ENCODE results near the gene CBY1.
A peak's percentile ranks its signal among the peaks of the same experiment; 100 is the strongest.

Gene CBY1

GRCh38 chr22:38652859-38653258 is 3.6 kb upstream of the CBY1 start:
- DNase-seq = no peak

DNA sequence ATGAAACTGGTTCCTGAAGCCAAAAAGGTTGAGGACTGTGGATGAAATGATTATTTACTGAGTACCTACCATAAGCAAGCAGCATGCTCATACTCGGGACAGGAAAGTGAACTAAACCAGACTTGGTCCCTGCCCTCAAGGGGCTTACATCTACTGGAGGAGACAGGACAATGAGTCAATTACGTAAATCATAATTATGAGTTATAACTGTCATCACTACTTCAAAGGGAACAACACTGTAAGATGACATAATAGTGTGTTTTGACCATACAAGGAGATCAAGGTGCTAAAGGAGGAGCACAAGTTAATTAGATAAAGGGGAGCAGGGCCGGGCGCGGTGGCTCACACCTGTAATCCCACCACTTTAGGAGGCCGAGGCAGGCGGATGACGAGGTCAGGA is 2.7 kb upstream of the CBY1 start:
- no peak for DNase-seq

- no peak for DNase-seq
These were observed 751 bp upstream of the CBY1 start for GRCh38 chr22:38655519-38656255.

GRCh38 chr22:38657045-38657909 is 839 bp downstream of the CBY1 start:
- DNase-seq = peak in 1 of 4 experiments; percentile 5

GRCh38 chr22:38674888-38675287 is 18.4 kb downstream of the CBY1 start:
- DNase-seq = no peak

GRCh38 chr22:38675833-38676232 is 19.4 kb downstream of the CBY1 start:
- DNase-seq = no peak

GRCh38 chr22:38681582-38682335 is 25.3 kb downstream of the CBY1 start, which contains the start of gene TOMM22:
TSS of gene TOMM22 (plus strand) at chr22:38681957. CDS start at chr22:38681979, 22 bp downstream.
- peak; percentile 75 to 77 (median 76) for DNase-seq

- no peak for DNase-seq
These were observed 28.5 kb downstream of the CBY1 start for GRCh38 chr22:38684895-38685294.

- no peak for DNase-seq
These were observed 29.3 kb downstream of the CBY1 start for GRCh38 chr22:38685761-38686160.

GRCh38 chr22:38689651-38690050 is 33.2 kb downstream of the CBY1 start:
- no peak for DNase-seq

GRCh38 chr22:38694049-38694448 is 37.6 kb downstream of the CBY1 start:
- no peak for DNase-seq

GRCh38 chr22:38694940-38695339 is 38.5 kb downstream of the CBY1 start:
- no peak for DNase-seq

DNA sequence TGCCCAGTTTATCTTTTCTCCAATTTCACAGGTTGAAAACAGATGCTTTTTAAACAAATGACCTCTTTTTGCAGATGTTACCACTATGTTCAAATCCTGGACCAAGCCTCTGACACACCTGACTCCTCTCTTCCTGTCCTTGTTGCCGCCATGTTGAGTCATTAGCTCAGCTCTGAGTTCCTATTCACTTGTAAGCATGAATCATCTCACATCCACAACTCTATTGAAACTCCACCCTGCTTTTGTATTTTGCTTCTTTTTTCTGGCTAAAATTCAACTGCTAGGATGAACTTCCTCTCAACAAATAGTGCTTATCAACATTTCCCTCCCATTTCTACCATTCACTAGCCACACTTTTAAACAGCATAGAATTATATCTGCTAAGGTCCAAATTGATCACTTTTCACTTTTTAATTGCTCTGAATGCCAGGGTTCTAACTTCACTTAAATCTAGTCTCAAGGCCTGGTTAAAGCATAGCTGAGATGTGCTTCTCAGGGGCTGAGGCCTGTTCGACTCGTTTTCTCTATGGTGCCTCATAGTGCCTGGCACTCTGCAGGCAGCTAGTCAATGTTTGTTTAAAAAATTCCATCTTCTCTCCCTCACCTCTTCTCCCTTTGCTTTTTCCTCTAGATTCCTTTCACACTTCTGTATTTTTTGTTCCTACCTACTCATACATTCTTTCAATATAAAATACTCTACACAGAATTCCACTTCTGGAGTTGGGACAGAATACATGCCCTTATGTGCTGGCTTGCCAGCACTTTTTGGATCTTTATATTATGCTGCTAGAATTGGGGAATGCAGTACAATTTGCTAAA is 40.4 kb downstream of the CBY1 start:
- DNase-seq = peak in 1 of 4 experiments; percentile 4

DNA sequence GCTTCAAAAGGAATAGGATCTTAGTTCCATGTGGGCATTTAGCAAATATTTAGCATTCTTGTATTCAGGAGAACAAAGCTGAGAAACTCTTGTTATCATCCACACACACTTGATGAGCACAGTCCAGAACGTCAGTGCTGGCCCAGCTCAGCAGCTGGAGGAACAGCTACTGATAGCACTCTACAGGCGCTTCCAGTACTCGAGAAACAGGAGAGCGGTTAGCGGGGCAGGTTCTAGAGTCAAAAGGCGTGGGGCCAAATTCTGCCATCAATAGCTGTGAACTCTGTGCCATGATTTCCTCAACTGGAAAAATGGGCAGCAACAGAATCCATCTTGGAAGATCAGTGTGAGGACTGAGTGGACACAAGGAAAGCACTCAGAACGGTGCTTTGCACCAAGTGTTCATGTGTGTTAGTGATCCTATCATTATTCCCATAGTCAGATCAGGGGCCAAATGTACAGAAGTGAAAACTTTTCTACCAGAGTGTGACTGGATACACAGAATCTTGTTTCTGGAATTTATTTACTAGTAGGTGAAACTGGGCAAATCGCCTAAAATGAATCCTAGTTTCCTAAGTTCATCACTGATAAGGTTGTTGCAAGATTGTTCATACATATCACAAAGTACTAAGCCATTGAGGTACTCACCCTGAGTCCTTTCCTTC is 41.1 kb downstream of the CBY1 start:
- no peak for DNase-seq

DNA sequence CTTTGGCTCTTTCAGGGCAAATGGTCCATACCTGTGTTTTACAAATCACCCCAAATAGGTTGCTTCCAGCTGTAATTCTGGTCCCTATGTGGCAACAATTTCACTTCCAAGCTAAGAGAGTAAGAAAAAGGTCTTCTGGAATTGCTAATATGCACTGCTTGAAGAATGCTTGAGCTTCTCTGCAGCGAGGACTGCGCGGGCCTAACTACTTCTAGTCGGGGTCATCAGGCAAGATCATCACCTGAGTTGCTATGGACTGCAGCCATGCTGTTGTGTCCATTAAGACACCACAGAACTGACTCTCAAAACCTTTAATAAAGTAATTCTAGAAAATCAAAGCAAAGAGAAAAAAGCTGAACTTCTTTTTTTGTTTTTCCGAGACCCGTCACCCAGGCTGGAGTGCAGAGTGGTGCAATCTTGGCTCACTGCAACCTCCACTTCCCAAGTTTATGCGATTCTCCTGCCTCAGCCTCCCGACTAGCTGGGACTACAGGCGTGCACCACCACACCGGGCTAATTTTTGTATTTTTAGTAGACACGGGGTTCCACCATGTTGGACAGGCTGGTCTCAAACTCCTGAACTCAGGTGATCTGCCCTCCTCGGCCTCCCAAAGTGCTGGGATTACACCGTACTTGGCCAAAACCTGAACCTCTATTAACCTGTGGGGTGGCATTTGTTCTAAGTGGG is 42.1 kb downstream of the CBY1 start:
- DNase-seq = no peak

DNA sequence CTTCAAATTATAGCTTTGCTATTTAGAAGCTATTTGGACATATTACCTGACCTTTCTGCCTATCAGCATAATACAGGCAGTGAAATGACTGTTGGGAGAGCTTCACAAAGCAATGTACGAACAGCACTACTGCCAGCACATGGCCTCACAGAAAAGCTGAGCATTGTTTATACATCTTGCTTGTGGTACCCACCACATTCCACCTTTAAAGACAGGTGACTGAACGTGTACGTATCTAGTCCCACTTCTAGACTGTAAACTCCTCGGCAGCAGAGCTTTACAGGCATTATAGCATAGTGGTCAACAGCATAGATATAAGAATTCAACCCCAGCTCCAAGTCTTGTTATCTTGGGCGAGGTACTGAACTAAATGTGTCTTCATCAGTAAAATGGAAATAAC is 42.7 kb downstream of the CBY1 start:
- no peak for DNase-seq

DNA sequence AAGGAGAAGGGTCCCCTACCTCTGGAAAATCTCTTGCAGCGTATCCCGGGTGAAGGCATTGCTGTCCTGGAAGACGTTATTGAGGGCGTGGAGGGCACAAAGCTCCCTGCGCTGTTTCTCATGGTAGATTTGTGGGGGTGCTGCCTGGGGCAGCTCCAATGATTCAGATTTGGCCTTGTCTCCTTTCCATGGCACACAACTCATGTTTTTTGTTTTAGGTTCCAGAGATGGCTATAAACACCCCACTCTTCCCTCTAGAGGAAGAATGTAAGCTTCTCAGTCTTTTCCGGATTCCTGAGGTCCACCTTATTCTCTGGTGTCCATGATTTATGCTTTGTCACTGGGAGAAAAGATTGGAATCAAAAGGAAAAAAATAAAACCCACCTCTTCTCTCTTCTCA is 43.3 kb downstream of the CBY1 start:
- no peak for DNase-seq

GRCh38 chr22:38700270-38700788 is 43.9 kb downstream of the CBY1 start:
- DNase-seq = peak in 1 of 4 experiments; percentile 39

- peak; percentile 88 to 98 (median 96) for DNase-seq
These were observed 44.6 kb downstream of the CBY1 start, which contains the start of gene JOSD1 for GRCh38 chr22:38700789-38701628. TSS of gene JOSD1 (minus strand) at chr22:38700943. CDS start at chr22:38699987, 956 bp downstream.

Data from activated naive CD4-positive, alpha-beta T cell (primary cell).